DMS114 treated with DMSO at 0.1 percent for 48 hours (cell line): ENCODE measurements around the gene JARID2.
"Not testable (repeated sequence)": the region's sequence is repeated elsewhere in the genome, so short reads cannot be mapped to it uniquely, and the experiment has no call there.

Experiments used
- DNase-seq: peaks from one replicate; lab custom pipeline; 2025; ENCODE audit not compliant: unreplicated experiment; lab: John Stamatoyannopoulos, UW

JARID2 gene

GRCh38 chr6:15411766-15412165 is 165.9 kb downstream of the JARID2 start:
- DNase-seq = no peak

- no peak for DNase-seq
These were observed 166.9 kb downstream of the JARID2 start for GRCh38 chr6:15412767-15413166.

DNA sequence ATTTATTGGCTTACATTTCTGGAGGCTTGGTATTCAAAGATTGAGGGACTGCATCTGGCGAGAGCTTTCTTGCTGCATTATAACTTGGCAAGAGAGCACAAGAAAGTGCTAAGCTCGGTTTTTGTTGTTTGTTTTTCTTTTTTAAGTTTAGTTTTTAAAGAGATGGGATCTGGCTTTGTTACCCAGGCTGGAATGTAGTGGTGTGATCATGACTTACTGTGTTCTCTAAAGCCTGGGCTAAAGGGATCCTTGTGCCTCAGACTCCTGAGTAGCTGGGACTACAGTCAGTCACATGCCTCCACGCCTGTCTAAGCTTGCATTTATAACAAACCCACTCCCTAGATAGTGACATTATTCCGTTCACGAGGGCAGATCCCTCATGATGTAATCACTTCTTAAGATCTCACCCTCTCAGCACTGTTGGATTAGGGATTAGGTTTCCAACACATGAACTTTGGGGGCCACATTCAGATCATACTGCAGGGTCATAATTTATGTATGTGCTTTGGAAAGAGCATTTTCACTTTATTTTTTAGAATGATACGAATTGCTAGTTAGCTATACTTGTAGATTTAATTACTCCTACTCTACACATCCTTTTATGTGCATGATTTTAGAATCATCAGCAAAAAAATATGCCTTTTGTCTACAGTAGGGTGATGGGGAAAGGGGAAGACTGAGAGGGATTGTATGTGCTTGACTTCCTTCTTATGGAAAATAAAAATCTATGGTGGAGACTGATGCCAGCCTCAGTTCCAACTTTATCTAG is 167.8 kb downstream of the JARID2 start:
- DNase-seq = no peak

DNA sequence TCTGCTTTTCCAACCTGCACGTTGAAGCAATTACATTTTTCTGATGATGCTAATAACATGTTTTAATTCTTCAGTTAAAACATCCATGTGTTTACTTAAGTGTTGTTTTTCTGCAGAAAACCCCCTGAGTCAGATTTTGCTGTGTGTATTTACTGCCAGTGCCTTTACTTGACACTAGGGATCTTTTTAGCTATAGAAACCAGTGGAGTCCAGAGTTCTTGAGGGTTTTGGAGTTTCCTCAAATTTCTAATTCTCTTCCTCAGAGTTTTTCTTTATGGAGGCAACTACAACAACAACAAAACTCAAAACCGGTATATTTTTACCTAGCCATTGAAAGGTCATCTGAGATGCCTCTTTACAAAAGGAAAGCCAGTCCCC is 168.4 kb downstream of the JARID2 start:
- DNase-seq = no peak

DNA sequence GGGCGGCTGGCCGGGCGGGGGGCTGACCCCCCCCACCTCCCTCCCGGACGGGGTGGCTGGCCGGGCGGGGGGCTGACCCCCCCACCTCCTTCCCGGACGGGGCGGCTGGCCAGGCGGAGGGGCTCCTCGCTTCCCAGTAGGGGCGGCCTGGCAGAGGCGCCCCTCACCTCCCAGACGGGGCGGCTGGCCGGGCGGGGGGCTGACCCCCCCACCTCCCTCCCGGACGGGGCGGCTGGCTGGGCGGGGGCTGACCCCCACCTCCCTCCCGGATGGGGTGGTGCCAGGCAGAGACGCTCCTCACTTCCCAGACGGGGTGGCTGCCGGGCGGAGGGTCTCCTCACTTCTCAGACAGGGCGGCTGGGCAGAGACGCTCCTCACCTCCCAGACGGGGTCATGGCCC is 169.8 kb downstream of the JARID2 start:
- DNase-seq = not testable (repeated sequence)

DNA sequence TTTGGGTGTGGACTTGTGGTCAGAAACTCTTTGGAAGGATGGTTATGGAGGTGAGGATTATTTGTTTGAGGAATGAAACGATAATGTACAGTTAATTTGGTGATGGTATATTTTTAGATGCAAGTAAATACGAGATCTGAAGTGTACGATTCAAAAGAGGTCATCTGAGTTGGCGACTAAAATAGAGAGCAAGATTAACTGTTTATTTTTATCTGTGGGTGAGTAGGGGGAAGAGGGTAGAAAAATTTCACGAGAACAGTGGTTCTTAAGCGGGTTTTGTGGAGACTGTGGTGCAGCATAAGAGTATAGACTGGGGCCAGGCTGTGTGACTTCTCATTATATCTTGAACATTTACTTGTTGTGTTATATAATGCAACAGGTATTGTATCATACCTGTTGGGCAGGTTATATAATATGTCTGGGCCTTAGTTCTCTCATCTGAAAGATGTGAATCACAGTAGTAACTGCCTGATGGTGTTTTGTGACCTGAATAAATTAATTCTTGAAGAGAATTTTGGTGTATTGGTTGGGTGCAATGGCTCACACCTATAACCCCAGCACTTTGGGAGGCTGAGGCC is 171.2 kb downstream of the JARID2 start:
- no peak for DNase-seq

DNA sequence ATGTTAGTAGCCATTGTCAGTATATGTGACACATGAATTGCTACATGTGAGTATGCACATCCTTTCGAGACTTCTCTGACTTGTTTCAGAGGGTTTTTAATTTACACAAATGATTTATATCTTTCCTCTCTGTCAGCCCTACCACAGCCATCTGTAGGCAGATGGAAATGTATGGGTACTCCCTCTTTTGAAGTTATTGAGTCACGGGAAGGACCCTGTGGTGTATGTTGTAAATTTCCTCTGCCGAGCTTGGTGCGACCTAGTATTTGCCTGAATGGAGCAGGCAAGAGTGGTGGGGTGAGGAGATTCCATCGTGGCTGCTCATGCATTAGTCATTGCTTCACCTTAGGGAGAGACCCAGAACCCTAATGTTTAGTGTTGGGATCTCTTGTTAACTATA is 171.9 kb downstream of the JARID2 start:
- no peak for DNase-seq

DNA sequence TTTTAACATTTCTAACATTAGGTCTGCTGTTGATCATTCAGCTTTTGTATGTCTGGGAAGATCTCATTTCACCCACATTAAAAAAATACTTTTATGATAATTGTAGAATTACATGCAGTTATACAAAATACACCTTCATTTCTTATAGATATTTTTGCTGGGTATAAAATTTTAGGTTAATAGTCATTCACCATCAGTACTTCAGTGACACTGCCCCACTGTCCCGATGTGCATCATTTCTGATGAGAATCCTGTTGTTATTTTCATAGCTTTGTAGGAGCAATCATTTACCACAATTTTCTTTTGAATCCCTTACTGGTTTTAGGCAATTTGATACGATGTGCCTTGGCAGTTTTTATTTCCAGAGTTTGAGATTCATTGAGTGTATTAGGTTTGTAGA is 173.6 kb downstream of the JARID2 start:
- no peak for DNase-seq

GRCh38 chr6:15420959-15421438 is 175.1 kb downstream of the JARID2 start:
- DNase-seq = no peak

- DNase-seq = no peak
These were observed 176.3 kb downstream of the JARID2 start for GRCh38 chr6:15421945-15422733.

DNA sequence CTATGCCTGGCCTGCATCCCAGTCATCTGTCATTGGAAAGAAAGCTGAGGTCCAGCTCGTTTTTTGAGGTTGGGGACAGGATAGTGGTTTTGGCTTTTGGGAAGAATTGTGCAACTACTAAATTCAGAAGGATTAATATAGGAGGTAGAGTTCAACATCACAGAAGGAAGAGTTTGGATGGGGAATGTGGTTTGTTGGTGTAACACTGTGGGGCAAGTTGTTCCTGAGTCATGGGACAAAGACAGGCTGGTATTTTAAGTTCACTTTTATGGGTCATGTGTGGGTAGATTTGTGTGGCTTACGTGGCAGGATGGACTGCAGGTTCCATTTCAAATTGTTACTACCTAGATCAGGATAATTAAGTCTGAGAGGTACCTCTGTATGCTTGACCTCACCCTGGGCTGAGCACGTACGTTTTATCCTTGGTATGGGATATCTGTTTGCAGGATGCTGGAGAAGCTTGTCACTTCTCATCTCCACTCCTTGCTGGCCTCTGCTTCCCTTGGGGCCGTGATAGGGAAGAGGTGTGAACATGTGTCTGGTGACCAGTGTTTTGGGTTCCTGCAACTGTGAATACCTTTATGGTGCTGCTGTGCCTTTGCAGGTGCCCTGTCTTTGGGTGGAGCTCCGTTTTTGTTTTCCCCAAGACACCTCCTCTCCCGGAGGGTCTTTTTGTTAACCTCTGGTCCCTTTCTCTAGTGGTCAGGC is 177.6 kb downstream of the JARID2 start:
- no peak for DNase-seq

- DNase-seq = no peak
These were observed 180.1 kb downstream of the JARID2 start for GRCh38 chr6:15425947-15426346.

GRCh38 chr6:15426395-15426794 is 180.5 kb downstream of the JARID2 start:
- no peak for DNase-seq

DNA sequence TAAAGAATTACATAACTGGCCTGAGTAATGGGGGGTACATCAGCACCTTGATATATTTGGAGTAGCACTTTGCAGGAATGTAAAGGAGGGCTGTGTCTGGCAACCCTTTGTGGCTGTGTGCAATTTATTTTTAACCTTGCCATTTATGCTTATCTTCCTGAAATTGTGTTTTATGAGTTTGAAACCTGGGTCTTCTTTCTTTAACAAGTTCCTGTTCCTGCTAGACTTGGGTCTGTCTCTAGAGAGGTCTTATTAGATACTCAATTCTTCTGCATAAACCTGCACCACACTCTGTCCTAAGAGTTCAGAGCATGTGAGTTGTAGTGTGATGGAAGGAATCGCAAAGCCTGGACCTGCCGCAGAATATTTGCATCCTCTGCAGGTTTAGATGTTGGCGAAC is 181.0 kb downstream of the JARID2 start:
- DNase-seq = no peak

DNA sequence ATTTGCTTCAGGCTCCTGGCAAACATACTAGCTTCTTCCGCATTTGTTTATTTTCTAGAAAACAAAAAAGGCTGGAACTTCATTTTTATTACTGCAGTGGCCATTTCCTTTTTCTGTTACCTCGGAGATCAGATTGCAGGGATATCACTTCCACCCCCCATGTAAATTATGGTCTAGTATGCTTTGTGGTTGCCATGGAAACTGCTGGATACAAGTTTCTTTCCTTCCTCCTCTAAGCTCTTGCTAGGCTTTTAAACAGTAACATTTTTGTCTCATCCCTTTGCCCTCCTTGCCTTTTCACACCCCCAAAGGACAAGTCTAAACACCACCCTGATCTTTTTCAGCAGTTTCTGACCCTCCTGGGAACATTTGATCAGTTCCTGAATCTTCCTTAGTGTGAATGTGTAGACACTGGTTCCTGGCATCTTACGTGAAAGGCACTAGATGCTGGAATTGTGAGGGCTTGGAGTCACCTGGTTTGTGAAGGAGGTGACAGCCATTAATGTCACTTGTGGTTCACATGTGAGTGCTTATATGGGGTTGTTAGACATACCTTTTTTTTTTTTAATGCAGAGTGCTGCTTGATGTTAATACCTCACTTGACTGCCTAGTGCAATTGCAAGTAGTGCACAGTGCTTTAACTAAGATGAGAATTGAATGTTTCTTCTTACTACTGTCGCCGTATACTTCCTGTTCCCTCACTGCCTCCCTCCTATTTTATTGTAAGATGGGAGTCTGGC is 181.6 kb downstream of the JARID2 start:
- no peak for DNase-seq

DNA sequence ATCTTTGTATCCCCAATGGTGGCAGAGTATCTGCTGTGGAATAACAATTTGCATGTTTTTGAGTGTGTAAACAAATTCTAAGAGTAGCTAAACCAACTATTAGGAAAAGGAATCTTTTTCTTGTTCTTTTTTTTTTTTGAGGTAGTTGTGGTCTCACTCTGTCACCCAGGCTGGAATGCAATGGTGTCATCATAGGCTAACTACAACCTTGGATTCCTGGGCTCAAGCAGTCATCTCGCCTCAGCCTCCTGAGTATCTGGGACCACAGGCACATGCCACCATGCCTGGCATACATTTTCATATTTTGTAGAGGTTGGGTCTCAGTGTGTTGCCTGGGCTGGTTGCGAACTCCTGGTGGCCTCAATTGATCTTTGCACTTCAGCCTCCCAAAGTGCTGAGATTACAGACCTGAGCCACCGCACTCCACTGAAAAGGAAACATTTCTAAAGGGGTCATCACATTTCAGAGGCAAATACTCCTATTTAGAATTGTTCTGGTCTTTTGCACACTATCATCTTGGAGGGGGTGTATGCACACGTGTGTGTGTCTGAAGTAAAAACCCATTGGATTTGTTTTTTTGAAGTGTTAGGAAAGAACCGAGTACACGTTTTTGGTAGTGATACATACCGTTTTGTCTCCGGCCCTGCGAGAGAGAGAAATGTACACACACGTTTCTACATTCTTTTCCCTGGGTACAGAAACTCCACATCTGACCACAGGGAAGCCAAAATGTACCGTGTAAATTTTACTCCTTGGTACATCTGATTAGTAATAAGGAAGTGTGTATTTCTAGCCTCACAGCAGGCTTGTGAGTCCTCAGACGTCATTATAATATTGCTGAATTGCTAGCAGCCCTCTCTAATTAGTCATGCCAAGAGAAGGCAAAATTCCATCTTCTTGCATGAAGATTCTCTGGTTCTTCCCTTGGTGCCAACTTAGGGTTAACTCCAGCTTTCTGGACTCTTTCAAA is 183.6 kb downstream of the JARID2 start:
- DNase-seq = no peak

GRCh38 chr6:15430186-15430585 is 184.3 kb downstream of the JARID2 start:
- no peak for DNase-seq

DNA sequence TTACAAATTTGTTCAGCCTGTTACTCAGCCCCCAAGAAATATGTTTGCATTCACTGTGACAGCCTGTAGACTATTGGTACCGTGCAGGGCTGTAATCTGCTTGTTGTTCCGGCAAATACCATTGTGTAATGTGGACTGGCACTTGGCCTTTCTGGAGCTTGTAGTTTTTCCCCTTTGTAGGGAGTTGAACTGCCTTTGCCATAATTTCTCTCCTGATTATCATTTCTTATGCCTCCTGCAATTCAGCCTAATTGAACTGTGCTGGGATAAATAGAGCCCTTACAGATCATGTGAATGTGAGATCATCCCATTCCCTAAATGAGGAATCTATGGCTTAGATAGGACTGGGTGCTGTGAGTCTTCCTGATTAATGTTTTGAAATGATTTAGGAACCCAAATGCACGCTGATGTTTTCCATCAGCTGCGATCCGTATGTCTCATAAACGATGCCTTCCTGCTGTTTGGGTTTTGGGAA is 185.1 kb downstream of the JARID2 start:
- DNase-seq = no peak

DNA sequence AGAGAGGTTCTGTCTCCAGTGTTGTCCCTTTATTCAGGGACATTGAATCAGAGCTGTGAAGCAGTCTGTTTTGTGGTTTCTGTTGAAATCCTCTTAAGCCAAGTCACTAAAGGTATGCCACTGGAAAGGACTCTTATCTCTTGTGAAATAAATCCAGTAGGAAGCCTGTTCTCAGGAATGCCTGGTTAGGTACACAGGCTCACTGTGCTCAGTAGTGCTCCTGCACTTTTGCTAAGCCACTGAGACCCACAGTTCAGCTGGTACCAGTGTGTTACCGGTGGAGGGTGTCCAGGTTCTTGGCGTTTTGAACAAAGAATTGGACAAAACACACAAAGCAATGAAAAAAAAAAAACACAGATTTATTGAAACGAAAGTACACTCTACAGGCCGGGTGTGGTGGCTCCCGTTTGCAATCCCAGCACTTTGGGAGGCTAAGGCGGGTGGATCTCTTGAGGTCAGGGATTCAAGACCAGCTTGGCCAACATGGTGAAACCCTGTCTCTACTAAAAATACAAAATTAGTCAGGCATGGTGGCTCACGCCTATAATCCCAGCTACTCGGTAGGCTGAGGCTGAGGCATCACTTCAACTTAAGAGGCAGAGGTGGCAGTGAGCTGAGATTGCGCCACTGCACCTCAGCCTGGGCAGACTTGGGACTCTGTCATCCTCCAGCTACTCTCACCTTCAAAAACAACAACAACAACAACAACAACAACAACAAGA is 186.1 kb downstream of the JARID2 start:
- DNase-seq = no peak
